HFF-Myc (cell line): ENCODE measurements around the gene B4GALT7.

Source experiments
- DNase-seq: peaks from one replicate; pipeline ENCODE4 v3.0.0-alpha.2; 2011; ENCODE audit warnings: low read depth; ENCODE audit errors: extremely low read depth
- H3K4me3 ChIP-seq: replicated peaks from 2 replicates; pipeline ENCODE4 v1.5.1; 2011; ENCODE audit warnings: low read depth, mild to moderate bottlenecking, control low read depth, low read length
- TF ChIP-seq, protein P1 (sequence below): IDR thresholded peaks from 2 replicates; pipeline ENCODE4 v1.5.1; 2012; ENCODE audit warnings: mild to moderate bottlenecking, low read depth, low read length, control low read depth; ENCODE audit errors: missing control alignments

B4GALT7 gene

DNA sequence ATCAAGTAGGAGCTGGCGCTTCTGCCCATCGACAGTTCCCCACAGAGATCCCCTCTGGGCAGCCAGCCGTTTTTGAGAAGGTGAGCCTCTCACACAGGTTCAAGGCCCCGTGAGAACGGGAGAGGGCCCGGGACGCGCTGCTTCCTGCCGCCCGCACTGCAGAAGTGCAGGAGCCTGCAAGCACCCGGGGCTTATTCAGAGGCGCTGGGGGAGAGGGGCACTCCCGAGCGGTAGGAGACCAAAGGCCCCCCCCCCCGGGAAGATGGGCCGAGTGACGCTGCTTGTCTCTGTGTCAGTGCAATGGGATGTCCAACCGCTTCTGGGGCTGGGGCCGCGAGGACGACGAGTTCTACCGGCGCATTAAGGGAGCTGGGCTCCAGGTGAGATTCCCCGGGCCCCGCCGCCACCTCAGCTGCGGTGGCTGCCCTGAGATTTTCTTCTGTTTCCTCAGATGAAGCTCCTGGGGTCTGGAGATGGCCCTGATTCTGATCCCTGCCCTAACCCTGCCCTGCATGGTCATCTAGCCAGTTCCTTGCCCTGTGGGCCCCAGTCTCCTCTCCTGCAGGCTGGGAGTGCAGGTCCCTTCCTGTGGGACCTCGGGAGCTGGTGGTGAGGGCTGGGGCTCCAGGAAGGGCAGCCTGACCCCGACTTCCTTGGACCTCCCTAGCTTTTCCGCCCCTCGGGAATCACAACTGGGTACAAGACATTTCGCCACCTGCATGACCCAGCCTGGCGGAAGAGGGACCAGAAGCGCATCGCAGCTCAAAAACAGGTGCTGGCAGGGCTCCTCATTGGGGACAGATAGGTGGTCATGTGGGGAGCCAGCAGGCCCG lies 8.5 kb downstream of the B4GALT7 start:
- H3K4me3 ChIP-seq = no peak overlapping the region
- TF ChIP-seq, protein P1, sequence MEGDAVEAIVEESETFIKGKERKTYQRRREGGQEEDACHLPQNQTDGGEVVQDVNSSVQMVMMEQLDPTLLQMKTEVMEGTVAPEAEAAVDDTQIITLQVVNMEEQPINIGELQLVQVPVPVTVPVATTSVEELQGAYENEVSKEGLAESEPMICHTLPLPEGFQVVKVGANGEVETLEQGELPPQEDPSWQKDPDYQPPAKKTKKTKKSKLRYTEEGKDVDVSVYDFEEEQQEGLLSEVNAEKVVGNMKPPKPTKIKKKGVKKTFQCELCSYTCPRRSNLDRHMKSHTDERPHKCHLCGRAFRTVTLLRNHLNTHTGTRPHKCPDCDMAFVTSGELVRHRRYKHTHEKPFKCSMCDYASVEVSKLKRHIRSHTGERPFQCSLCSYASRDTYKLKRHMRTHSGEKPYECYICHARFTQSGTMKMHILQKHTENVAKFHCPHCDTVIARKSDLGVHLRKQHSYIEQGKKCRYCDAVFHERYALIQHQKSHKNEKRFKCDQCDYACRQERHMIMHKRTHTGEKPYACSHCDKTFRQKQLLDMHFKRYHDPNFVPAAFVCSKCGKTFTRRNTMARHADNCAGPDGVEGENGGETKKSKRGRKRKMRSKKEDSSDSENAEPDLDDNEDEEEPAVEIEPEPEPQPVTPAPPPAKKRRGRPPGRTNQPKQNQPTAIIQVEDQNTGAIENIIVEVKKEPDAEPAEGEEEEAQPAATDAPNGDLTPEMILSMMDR = no peak
- no peak for DNase-seq

DNA sequence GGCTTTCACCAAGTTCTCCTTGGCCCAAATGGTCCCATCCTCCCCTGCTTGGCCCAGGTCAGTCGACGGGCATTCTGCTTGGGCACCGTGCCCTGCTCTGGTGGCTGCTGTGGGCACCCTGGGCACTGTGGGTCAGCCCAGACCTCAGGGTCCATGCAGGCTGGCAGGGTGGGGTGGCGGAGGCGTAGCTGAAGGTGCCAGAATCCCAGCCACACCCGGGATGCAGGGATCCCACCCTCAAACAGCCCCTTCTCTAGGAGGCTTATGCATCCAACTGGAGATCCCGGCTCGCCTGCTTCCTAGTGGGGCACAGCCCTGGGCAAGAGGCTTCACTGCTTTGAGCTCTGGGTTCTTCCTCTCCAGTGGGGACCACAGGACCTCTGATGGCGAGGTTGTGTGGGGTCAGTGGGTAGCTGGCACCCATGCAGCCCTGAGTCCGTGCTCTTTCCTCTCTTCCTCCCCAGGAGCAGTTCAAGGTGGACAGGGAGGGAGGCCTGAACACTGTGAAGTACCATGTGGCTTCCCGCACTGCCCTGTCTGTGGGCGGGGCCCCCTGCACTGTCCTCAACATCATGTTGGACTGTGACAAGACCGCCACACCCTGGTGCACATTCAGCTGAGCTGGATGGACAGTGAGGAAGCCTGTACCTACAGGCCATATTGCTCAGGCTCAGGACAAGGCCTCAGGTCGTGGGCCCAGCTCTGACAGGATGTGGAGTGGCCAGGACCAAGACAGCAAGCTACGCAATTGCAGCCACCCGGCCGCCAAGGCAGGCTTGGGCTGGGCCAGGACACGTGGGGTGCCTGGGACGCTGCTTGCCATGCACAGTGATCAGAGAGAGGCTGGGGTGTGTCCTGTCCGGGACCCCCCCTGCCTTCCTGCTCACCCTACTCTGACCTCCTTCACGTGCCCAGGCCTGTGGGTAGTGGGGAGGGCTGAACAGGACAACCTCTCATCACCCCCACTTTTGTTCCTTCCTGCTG lies 9.4 kb downstream of the B4GALT7 start:
- DNase-seq = no peak
- no peak overlapping the region for H3K4me3 ChIP-seq
- TF ChIP-seq, protein P1 = no peak

DNA sequence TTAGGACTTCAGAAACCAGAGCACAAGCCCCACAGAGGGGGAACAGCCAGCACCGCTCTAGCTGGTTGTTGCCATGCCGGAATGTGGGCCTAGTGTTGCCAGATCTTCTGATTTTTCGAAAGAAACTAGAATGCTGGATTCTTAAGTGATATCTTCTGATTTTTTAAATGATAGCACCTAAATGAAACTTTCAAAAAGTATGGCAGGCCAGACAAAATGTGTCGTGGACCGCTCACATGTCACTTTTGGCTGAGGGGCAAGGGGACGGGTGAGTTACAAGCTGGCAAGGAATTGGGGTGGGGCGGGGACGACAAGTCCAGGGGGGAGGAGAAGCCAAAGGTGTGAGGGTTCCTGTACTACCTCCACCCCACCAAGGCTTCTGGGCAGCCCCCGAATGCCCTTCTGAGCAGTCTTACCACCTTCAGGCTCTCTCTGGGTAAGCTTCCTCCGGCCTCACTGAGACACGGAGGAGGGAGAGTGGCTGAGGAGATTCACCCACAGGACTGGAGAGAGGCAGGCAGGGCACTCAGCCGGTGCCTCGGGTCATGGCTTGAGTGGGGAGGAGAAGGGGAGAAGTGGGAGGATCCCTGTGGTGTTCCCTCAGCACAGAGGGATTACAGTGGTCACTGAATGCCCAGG lies 10.3 kb downstream of the B4GALT7 start:
- no peak for DNase-seq
- TF ChIP-seq, protein P1 = no peak
- no peak overlapping the region for H3K4me3 ChIP-seq

DNA sequence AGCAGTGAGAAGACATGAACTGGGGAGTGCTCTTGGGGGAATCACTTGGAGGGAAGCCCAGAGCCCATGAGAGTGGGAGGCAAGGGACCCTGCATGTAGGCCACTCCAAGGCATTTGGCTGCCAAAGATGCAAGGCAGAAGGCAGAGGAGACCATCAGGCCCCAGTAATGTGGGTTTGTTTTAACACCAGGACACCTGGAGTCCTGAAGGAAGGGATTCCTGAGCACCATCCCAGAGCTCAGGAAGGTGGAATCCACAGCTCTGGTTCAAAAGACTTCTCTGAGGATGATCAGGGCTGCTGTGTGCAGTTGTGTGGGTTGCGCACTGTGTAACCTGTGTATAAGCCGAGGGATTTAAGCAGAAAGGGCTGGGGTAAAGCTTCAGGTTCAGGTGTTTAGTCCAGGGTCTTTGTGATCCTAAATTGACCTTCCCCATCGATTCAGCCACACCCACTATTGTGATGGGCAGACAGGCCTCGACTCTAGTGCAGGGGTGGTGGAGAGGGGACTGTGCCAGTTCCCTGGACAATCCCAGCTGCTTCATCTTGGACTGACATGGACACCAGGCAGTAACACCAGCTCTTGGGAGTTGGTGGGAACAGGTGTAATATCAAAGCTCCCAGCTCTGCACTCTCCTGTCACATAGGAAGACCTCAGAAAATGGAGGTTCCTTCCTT lies 11.0 kb downstream of the B4GALT7 start:
- TF ChIP-seq, protein P1 = no peak
- DNase-seq = no peak
- no peak overlapping the region for H3K4me3 ChIP-seq

DNA sequence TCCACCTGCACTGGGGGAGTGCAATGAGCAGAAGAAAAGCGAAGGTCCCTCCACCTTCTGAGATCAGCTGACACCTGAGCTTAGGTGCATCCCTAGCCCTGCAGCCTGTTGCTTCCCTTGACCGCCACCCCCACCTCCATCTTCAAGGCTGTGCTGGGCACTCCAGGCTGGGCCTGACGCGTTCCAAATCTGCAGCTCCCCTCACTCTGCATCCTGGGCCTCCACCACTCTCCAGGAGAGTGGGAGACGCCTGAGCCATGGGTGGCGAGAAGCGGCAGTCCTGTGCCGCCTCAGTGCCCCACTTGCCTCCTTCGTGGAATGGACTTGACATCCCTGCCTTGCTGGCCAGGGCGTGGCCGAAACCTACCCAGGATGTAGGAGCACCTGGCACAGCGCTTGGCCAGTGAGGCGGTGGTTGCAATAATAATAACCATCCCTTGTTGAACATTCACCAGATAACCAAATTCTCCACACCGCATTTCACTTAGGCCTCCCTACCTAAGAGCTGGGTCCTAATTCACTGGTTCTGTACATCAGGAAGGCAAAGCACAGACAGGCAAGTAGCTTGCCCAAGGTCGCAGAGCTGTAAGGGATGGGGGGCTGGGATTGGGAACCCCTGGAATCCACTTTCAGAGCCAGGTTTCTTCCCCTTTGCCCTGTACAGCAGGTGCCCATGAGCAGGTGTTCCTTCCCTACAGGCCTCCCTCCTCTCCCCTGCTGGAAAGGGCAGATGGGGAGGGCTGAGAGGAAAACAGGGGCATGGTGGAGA lies 11.7 kb downstream of the B4GALT7 start:
- TF ChIP-seq, protein P1 = no peak
- no peak for DNase-seq
- no peak overlapping the region for H3K4me3 ChIP-seq
